ENCODE results near the gene YBX3.

DNA sequence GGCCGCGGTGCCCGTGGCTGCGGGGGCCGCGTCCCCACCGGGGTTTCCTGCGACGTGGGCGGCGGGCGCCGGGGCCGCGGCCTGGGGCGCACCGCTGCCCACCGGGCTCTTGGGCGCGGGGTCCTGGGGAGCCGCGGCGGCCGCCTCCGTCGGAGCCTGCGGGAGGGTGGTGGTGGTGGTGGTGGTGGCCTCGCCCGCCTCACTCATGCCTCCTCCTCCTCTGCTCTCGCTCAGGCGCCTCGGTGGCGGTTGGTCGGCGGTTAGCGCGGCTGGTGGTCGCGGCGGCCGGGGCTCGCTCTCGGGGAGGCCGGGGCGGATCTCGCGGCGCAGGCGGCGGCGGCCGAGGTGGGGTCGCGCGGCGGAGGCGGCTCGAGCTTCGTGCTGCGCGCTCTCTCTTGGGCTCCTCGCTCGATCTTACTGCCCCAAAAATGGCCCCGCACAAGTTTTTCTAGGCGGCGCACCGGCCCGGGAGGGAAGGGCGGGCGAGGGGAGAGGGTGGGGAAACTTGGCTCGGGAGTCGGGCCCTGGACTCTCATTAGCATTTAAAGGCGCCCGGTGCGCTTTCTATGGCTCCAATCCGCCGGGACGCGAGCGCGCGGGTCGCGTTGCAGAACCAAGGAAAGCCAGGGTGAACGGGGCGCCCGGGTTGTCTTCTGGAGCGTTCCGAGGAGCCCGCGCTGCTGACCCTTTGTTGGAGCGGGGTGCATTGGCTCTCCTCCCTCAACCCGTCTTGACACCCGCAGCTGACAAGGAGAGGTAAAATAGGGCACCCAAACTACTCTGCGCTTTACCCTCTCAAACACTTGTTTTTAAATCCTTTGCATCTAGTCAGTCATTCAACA lies at the start of gene YBX3:
- TF ChIP-seq, protein P1, sequence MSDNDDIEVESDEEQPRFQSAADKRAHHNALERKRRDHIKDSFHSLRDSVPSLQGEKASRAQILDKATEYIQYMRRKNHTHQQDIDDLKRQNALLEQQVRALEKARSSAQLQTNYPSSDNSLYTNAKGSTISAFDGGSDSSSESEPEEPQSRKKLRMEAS (IDR thresholded peaks at IDR 0.05): no peak; the same call in 1 of the 2 replicates
- TF ChIP-seq POLR2A (IDR thresholded peaks at IDR 0.05; ENCODE audit: low read length): peak; percentile 89
- TF ChIP-seq, protein P2, sequence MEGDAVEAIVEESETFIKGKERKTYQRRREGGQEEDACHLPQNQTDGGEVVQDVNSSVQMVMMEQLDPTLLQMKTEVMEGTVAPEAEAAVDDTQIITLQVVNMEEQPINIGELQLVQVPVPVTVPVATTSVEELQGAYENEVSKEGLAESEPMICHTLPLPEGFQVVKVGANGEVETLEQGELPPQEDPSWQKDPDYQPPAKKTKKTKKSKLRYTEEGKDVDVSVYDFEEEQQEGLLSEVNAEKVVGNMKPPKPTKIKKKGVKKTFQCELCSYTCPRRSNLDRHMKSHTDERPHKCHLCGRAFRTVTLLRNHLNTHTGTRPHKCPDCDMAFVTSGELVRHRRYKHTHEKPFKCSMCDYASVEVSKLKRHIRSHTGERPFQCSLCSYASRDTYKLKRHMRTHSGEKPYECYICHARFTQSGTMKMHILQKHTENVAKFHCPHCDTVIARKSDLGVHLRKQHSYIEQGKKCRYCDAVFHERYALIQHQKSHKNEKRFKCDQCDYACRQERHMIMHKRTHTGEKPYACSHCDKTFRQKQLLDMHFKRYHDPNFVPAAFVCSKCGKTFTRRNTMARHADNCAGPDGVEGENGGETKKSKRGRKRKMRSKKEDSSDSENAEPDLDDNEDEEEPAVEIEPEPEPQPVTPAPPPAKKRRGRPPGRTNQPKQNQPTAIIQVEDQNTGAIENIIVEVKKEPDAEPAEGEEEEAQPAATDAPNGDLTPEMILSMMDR (IDR thresholded peaks at IDR 0.05): no peak

All from A549 (cell line).